DMS153 (cell line): ENCODE measurements around the gene ZNF407.
A peak's percentile ranks its signal among the peaks of the same experiment; 100 is the strongest.
"Not testable (repeated sequence)": the region's sequence is repeated elsewhere in the genome, so short reads cannot be mapped to it uniquely, and the experiment has no call there.

Experiments used
- DNase-seq: peaks from one replicate; lab custom pipeline; 2025; lab: John Stamatoyannopoulos, UW

The ZNF407 gene, protein sequence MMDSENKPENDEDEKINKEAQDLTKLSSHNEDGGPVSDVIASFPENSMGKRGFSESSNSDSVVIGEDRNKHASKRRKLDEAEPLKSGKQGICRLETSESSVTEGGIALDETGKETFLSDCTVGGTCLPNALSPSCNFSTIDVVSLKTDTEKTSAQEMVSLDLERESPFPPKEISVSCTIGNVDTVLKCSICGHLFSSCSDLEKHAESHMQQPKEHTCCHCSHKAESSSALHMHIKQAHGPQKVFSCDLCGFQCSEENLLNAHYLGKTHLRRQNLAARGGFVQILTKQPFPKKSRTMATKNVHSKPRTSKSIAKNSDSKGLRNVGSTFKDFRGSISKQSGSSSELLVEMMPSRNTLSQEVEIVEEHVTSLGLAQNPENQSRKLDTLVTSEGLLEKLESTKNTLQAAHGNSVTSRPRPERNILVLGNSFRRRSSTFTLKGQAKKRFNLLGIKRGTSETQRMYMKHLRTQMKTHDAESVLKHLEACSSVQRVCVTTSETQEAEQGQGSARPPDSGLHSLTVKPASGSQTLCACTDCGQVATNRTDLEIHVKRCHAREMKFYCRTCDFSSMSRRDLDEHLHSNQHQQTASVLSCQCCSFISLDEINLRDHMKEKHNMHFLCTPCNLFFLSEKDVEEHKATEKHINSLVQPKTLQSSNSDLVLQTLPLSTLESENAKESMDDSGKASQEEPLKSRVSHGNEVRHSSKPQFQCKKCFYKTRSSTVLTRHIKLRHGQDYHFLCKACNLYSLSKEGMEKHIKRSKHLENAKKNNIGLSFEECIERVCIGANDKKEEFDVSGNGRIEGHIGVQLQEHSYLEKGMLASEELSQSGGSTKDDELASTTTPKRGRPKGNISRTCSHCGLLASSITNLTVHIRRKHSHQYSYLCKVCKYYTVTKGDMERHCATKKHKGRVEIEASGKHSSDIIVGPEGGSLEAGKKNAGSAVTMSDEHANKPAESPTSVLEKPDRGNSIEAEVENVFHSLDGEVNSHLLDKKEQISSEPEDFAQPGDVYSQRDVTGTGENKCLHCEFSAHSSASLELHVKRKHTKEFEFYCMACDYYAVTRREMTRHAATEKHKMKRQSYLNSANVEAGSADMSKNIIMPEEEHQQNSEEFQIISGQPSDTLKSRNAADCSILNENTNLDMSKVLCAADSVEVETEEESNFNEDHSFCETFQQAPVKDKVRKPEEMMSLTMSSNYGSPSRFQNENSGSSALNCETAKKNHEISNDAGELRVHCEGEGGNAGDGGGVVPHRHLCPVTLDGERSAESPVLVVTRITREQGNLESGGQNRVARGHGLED (N-terminal part only)

GRCh38 chr18:74597662-74598349 is at the start of gene ZNF407:
Gene ZNF407 (plus strand): TSS chr18:74597870. CDS start chr18:74631020, 33,150 bp downstream.
- peak; percentile 73 for DNase-seq

DNA sequence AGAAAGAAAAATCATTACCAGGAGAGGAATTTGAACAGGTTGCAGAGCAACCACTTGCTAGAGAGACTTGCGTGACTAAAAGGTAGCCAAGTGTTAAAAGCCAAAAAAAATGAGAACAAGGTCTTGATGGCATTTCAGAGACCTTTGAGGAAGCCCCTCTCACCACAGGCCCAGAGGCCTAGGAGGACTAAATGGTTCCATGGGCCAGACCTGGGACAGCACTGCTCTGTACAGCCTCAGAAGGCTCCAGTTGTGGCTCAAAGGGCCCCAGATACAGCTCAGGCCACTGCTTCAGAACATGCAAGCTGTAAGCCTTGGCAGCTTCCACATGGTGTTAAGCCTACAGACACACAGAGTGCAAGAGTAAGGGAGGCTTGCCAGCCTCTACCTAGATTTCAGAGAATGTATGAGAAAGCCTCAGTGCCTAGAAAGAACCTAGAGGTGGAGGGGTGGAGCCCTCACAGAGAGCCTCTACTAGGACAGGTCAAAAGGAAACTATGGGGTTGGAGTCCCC is 48.0 kb upstream of the ZNF407 start:
- DNase-seq = no peak

DNA sequence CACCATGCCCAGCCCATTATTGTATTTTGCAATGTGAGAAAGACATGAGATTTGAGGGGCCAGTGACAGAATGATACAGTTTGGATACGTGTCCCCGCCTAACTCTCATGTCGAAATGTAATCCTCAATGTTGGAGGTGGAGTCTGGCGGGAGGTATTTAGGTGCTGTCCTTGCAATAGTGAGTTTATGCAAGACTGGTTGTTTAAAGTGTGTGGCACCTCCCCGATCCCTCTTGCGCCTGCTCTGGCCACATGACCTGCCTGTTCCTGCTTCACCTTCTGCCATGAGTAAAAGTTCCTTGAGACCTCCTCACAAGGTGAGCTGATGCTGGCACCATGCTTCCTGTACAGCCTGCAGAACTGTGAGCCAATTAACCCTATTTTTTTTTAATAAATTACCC is 46.8 kb upstream of the ZNF407 start:
- DNase-seq = no peak

DNA sequence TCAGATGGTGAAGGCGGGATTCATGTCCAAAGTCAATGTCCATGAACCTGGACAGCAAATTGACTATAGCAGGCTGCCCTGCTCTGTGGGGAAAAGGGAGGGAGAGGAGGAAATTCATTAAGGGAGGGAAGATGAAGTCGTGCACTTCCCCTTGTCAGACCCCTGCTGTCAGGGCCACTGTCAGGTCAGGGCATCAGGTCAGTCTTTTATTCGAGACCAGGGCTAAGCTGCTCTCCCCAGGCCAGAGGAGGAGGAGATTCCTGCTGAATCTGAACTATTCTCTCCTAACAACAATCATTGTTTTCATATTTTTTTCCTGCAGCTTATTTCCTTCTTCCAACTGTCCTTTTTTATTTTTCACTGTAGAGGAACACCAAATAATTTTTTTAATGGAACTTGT is 46.2 kb upstream of the ZNF407 start:
- no peak for DNase-seq

GRCh38 chr18:74551936-74552555 is 45.6 kb upstream of the ZNF407 start:
- DNase-seq = peak; percentile 66

- no peak for DNase-seq
Measured at GRCh38 chr18:74556126-74556525, 41.5 kb upstream of the ZNF407 start.

DNA sequence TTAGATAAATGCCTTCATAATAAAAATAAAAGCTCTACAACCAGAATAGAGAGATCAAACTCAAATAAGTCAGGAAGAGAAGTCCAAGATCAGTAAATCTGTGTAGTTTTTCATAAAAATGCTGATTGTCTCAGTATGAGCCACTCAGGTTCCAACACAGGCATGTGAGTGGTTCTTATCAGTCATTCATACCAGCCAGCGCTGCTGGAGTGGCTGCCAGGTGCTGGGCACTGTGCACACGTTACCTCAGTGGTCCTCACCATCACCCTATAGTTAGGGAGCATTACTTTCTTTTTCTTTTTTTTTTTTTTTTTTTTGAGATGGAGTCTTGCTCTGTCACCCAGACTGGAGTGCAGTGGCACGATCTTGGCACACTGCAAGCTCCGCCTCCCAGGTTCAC is 39.6 kb upstream of the ZNF407 start:
- no peak for DNase-seq

- no peak for DNase-seq
Measured at GRCh38 chr18:74562131-74562730, 35.4 kb upstream of the ZNF407 start.

- DNase-seq = no peak
Measured at GRCh38 chr18:74562775-74563174, 34.9 kb upstream of the ZNF407 start.

- DNase-seq = no peak
Measured at GRCh38 chr18:74563999-74564398, 33.7 kb upstream of the ZNF407 start.

DNA sequence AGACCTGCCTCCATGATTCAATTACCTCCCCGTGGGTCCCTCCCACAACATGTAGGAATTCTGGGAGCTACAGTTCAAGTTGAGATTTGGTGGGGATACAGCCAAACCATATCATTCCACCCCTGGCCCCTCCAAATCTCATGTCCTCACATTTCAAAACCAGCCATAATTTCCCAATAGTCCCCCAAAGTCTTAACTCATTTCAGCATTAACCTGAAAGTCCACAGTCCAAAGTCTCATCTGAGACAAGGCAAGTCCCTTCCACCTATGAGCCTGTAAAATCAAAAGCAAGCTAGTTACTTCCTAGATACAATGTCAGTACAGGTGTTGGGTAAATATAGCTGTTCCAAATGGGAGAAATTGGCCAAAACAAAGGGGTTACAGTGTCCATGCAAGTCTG is 32.5 kb upstream of the ZNF407 start:
- DNase-seq = not testable (repeated sequence)

DNA sequence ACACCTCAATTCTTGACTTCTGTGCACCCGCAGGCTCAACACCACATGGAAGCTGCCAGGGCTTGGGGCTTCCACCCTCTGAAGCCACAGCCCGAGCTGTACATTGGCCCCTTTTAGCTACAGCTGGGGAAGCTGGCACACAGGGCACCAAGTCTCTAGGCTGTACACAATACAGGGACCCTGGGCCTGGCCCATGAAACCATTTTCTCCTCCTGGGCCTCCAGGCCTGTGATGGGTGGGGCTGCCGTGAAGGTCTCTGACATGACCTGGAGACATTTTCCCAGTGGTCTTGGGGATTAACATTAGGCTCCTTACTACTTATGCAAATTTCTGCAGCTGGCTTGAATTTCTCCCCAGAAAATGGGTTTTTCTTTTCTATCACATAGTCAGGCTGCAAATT is 31.7 kb upstream of the ZNF407 start:
- DNase-seq = not testable (repeated sequence)

DNA sequence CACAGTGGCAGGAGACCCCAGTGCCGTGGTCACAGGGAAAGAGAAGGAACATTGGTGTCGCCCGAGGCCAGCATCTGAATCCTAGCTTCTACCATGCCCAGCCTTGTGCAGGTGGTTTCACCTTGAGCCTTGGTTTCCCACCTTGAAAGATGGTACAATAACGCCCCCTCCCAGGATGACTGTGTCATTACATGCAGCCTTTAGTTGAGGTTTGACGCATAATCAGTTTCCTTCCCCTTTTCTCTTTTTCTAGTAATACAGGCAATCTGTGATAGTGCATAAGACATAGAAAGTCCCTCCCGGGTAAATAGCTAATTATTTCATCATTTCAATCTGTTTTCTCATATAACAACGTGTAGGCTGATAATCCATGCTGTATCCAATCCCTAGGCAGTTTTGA is 29.8 kb upstream of the ZNF407 start:
- DNase-seq = no peak

- no peak for DNase-seq
Measured at GRCh38 chr18:74569401-74569800, 28.3 kb upstream of the ZNF407 start.

DNA sequence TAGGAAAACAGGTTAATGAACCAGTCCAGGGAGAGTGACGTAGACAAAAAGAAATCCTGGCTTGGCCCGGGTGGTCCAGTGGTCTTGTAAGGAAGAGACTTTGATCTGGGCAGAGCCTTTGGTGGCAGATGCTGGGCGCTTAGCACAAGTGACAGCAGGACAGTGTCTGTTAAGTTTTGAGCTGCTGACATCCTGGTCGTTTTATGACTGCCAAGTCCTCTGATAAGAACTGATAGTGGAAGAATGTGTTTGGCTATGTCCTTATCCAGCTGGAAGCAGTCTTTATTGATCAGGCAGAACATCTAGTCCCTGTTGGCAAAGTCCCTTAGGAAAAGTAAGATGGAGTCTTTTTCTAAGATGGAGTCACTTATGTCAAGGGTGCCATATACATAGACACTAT is 27.4 kb upstream of the ZNF407 start:
- no peak for DNase-seq

- DNase-seq = no peak
Measured at GRCh38 chr18:74571895-74572680, 25.6 kb upstream of the ZNF407 start.

GRCh38 chr18:74573053-74573452 is 24.6 kb upstream of the ZNF407 start:
- DNase-seq = no peak

GRCh38 chr18:74574916-74575315 is 22.8 kb upstream of the ZNF407 start:
- no peak for DNase-seq

DNA sequence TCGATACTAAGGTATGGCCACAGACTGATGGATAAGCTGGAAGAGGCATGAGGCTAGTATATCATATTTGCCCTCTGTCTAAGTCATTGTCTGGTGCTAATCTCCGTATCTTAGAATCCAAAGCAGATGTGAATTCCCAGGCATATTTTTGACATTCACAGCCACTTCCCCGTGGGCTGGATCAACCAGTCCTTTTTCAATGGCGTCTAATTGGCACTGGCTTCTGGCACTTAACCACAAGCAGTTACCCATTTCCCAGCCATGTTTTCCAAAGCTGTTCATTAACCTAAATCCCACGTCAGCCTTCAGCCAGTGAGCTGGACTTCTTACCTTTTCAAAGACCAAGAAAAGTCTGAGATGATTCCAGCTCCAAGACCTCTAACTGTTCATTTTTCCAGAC is 20.7 kb upstream of the ZNF407 start:
- DNase-seq = no peak
